HepG2 (cell line): ENCODE data around the gene CHMP6. TPM values are rescaled to one million over a fixed set of nuclear protein-coding genes. Genes with fewer than 3 reads are reported as not detected.

Experiments used
- ATAC-seq: fragments of 200-7000 bp; cut with Tn5 transposase; 3 replicates; pipeline ENCODE4 v1.9.1; 2020; ENCODE audit warnings: mild to moderate bottlenecking, moderate library complexity
- BruUV-seq: library from RNA; stranded (reverse); fragments of 400-500 nt; replicated peaks from 2 replicates; lab custom pipeline; 2021; lab: Mats Ljungman, UMichigan
- CTCF ChIA-PET: fragments of 300-600 bp; formaldehyde crosslinking; extraction: SDS; loops from one replicate; lab custom pipeline; 2021; ENCODE audit warnings: low total read pairs, inconsistent platforms, low intra/inter-chr PET ratio; lab: Yijun Ruan, JAX
- POLR2A ChIA-PET: fragments of 350-600 bp; sonication (Branson Sonifier 250); formaldehyde crosslinking; loops from one replicate; lab custom pipeline; 2020; ENCODE audit warnings: antibody characterized with exemption, inconsistent platforms; lab: Yijun Ruan, JAX
- DNase-seq: peaks from one replicate; pipeline ENCODE4 v3.0.0-alpha.2; 2015; ENCODE audit warnings: low spot score
- FAIRE-seq: peaks from 3 replicates; lab custom pipeline; 2011; peaks lifted over from hg19 to GRCh38; lab: Jason Lieb, UNC
- H2AFZ ChIP-seq: one replicate; pipeline ENCODE4 v1.6.1; 2011; ENCODE audit warnings: low read length, inconsistent platforms
- H3K27ac ChIP-seq: fragments of 300-600 bp; 3 replicates; pipeline ENCODE4 v1.8.0; 2011; ENCODE audit warnings: mixed run types, mild to moderate bottlenecking, mixed read lengths, low read length, inconsistent platforms; ENCODE audit not compliant: insufficient read depth; ENCODE audit errors: extremely low read length
- H3K27me3 ChIP-seq, 2 experiments: fragments of 200-600 bp in 1 of 2; 2 replicates in 1 of 2; 3 replicates in 1 of 2; pipeline versions ENCODE4 v1.6.0 to v1.8.0; 2011; ENCODE audit warnings: low read length in 2 of 2, mild to moderate bottlenecking in 2 of 2, moderate library complexity in 2 of 2, inconsistent platforms in 1 of 2; ENCODE audit not compliant: insufficient read depth in 2 of 2, control insufficient read depth in 1 of 2
- H3K36me3 ChIP-seq, 2 experiments: fragments of 200-600 bp in 1 of 2; replicated peaks in 1 of 2; 2 replicates in 1 of 2; 3 replicates in 1 of 2; pipeline versions ENCODE4 v1.5.1 to v1.8.0; 2011; ENCODE audit warnings: low read length in 2 of 2, inconsistent platforms in 1 of 2; ENCODE audit not compliant: insufficient read depth in 2 of 2, control insufficient read depth in 1 of 2
- H3K4me1 ChIP-seq: 2 replicates; pipeline ENCODE4 v1.5.1; 2012; ENCODE audit warnings: low read length, inconsistent platforms; ENCODE audit not compliant: insufficient read depth
- H3K4me2 ChIP-seq: 2 replicates; pipeline ENCODE4 v1.6.0; 2011; ENCODE audit warnings: low read depth, low read length, inconsistent platforms
- H3K4me3 ChIP-seq, 3 experiments: fragments of 200-600 bp in 1 of 3; sonication (generic), shearing (Covaris generic) in 1 of 3; replicated peaks in 1 of 3; 2 replicates each; pipeline ENCODE4 v1.5.1; 2011 to 2016; ENCODE audit warnings: low read length in 3 of 3, inconsistent platforms in 2 of 3, low read depth in 2 of 3, mild to moderate bottlenecking in 2 of 3, control low read depth in 1 of 3, mixed read lengths in 1 of 3; ENCODE audit not compliant: insufficient read depth in 1 of 3
- H3K79me2 ChIP-seq: one replicate; pipeline ENCODE4 v1.6.1; 2011; ENCODE audit warnings: low read length, inconsistent platforms; ENCODE audit not compliant: insufficient read depth
- H3K9ac ChIP-seq: 2 replicates; pipeline ENCODE4 v1.6.0; 2011; ENCODE audit warnings: mild to moderate bottlenecking, low read depth, low read length, inconsistent platforms; ENCODE audit not compliant: insufficient read depth
- H3K9me3 ChIP-seq: 2 replicates; pipeline ENCODE4 v1.5.1; 2012; ENCODE audit warnings: mild to moderate bottlenecking, low read length
- H4K20me1 ChIP-seq: 2 replicates; pipeline ENCODE4 v1.6.0; 2011; ENCODE audit warnings: inconsistent platforms, mild to moderate bottlenecking, low read length, moderate library complexity; ENCODE audit not compliant: insufficient read depth
- ARHGAP35 ChIP-seq: sonication (generic); formaldehyde crosslinking; IDR thresholded peaks from 2 replicates; pipeline ENCODE4 v1.9.0; 2022; ENCODE audit warnings: mild to moderate bottlenecking, inconsistent platforms, moderate library complexity, missing genetic modification reagents, borderline replicate concordance
- ARNTL ChIP-seq: sonication (generic); formaldehyde crosslinking; IDR thresholded peaks from 2 replicates; pipeline ENCODE4 v1.4.0; 2020; ENCODE audit warnings: mild to moderate bottlenecking, missing genetic modification reagents
- BCL6 ChIP-seq: IDR thresholded peaks from 2 replicates; pipeline ENCODE4 v1.6.1; 2016; ENCODE audit warnings: missing genetic modification reagents, missing compliant biosample characterization
- HDAC2 ChIP-seq: sonication (generic); formaldehyde crosslinking; IDR thresholded peaks from 2 replicates; pipeline ENCODE4 v1.4.0; 2020; ENCODE audit warnings: missing genetic modification reagents
- HOMEZ ChIP-seq: IDR thresholded peaks from 2 replicates; pipeline ENCODE4 v1.6.1; 2016; ENCODE audit warnings: low read depth
- IRX3 ChIP-seq: sonication (generic); formaldehyde crosslinking; IDR thresholded peaks from 2 replicates; pipeline ENCODE4 v1.8.1; 2023; ENCODE audit warnings: mild to moderate bottlenecking, low read depth, missing genetic modification reagents, borderline replicate concordance
- KDM6A ChIP-seq: IDR thresholded peaks from 2 replicates; pipeline ENCODE4 v1.6.1; 2016; ENCODE audit warnings: low read depth
- NRL ChIP-seq: sonication (generic); formaldehyde crosslinking; IDR thresholded peaks from 2 replicates; pipeline ENCODE4 v1.5.0; 2020; ENCODE audit warnings: missing genetic modification reagents, mild to moderate bottlenecking, moderate library complexity, borderline replicate concordance
- SP5 ChIP-seq: IDR thresholded peaks from 2 replicates; pipeline ENCODE4 v1.6.1; 2016; ENCODE audit warnings: low read depth, borderline replicate concordance
- TAF1 ChIP-seq: sonication (generic); formaldehyde crosslinking; IDR thresholded peaks from 2 replicates; pipeline ENCODE4 v1.4.0; 2020; ENCODE audit warnings: missing genetic modification reagents
- ZBTB39 ChIP-seq: sonication (generic); formaldehyde crosslinking; IDR thresholded peaks from 2 replicates; pipeline ENCODE4 v1.5.0; 2020; ENCODE audit warnings: missing genetic modification reagents
- ZNF335 ChIP-seq: sonication (generic); formaldehyde crosslinking; IDR thresholded peaks from 2 replicates; pipeline ENCODE4 v1.4.0; 2020; ENCODE audit warnings: missing genetic modification reagents
- ZNF430 ChIP-seq: sonication (generic); formaldehyde crosslinking; IDR thresholded peaks from 2 replicates; pipeline ENCODE4 v1.9.0; 2021; ENCODE audit warnings: mild to moderate bottlenecking, missing genetic modification reagents
- ZNF547 ChIP-seq: sonication (generic); formaldehyde crosslinking; IDR thresholded peaks from 2 replicates; pipeline ENCODE4 v1.5.1; 2020; ENCODE audit warnings: mild to moderate bottlenecking, missing genetic modification reagents
- ZNF615 ChIP-seq: sonication (generic); formaldehyde crosslinking; IDR thresholded peaks from 2 replicates; pipeline ENCODE4 v1.5.0; 2020; ENCODE audit warnings: mild to moderate bottlenecking, missing genetic modification reagents, borderline replicate concordance
- ZNF652 ChIP-seq: IDR thresholded peaks from 2 replicates; pipeline ENCODE4 v1.6.1; 2016; ENCODE audit warnings: low read depth, borderline replicate concordance
- ZNF746 ChIP-seq: sonication (generic); formaldehyde crosslinking; IDR thresholded peaks from 2 replicates; pipeline ENCODE4 v1.8.0; 2022; ENCODE audit warnings: mild to moderate bottlenecking, missing genetic modification reagents
- ZNF790 ChIP-seq: sonication (generic); formaldehyde crosslinking; IDR thresholded peaks from 2 replicates; pipeline ENCODE4 v1.8.0; 2022; ENCODE audit warnings: missing genetic modification reagents, mild to moderate bottlenecking, borderline replicate concordance
- WGBS: methylation state at CpG from one replicate; pipeline ENCODE4 v1.1.6; 2017; ENCODE audit warnings: low lambda C conversion rate; 5-methylcytosine and 5-hydroxymethylcytosine counted together
- in situ Hi-C: cut with HindIII; loops from 2 replicates; pipeline ENCODE4 v1.10.0; 2017; ENCODE audit warnings: low pct_unique_long_range_greater_than_20kb; ENCODE audit not compliant: extremely low pct_ligation_motif_present
- intact Hi-C: fragments of 100-400 bp; cut with micrococcal nuclease; formaldehyde crosslinking; loops from one replicate; pipeline ENCODE4 v1.10.0; 2022; ENCODE audit not compliant: unreplicated experiment
- polyA plus RNA-seq, 8 experiments: library from polyadenylated mRNA; depleted of rRNA in 3 of 8; stranded (reverse) in 7 of 8; unstranded in 1 of 8; fragments of >200 nt; fragmentation: Illumina TruSeq in 4 of 8; extraction: Trizol in 4 of 8; gene quantifications; 2 replicates each; pipeline versions ENCODE4 v1.2.1 to v1.2.3, GENCODE V29; 2011 to 2016; ENCODE audit warnings: low read depth in 4 of 8, missing spikeins in 1 of 8, mixed read lengths in 1 of 8; ENCODE audit not compliant: insufficient read depth in 1 of 8
- total RNA-seq, 5 experiments: library from RNA; depleted of rRNA; stranded (reverse); fragments of >200 nt; fragmentation: Illumina TruSeq; extraction: Trizol; gene quantifications; 2 replicates each; pipeline ENCODE4 v1.2.3, GENCODE V29; 2016; ENCODE audit warnings: low read depth in 1 of 5

The CHMP6 gene
- total and polyA plus RNA-seq, 2 of the 13 experiments (the other 11 are each of a cell fraction or from before 2014, with no cell fraction given), result 11.1 to 24.2 TPM

GRCh38 chr17:80943346-80944145 is 48.1 kb upstream of the CHMP6 start:
- FAIRE-seq, result no peak
- in situ Hi-C loops, result no loop called here
- POLR2A ChIA-PET, result no interaction called here

More at GRCh38 chr17:80943346-80944145, 48.1 kb upstream of the CHMP6 start:
- H4K20me1 ChIP-seq, result no peaks in the 10 kb centered on the region
- no peak overlapping the region for H3K4me2 ChIP-seq
- no peak overlapping the region for H3K27ac ChIP-seq
- intact Hi-C loops, result no loop called here
- TF ChIP-seq ZNF430 (CRISPR knock-in tag), result no peak
- TF ChIP-seq ZNF746, result no peak
- TF ChIP-seq IRX3, result no peak
- no peak for TF ChIP-seq TAF1 (CRISPR knock-in tag)
- TF ChIP-seq NRL, result no peak
- no peak for TF ChIP-seq KDM6A (CRISPR knock-in tag)
- no peak for TF ChIP-seq HDAC2 (CRISPR knock-in tag)
- TF ChIP-seq ARHGAP35 (CRISPR knock-in tag), result no peak
- TF ChIP-seq ZNF547 (CRISPR knock-in tag), result no peak
- TF ChIP-seq ZNF652 (CRISPR knock-in tag), result no peak
- TF ChIP-seq SP5 (CRISPR knock-in tag), result no peak
- no peak for TF ChIP-seq ZBTB39 (CRISPR knock-in tag)
- no peak for TF ChIP-seq BCL6 (CRISPR knock-in tag)
- TF ChIP-seq HOMEZ (CRISPR knock-in tag), result no peak
- TF ChIP-seq ARNTL (CRISPR knock-in tag), result no peak
- TF ChIP-seq ZNF335 (CRISPR knock-in tag), result no peak
- no peak for TF ChIP-seq ZNF790 (CRISPR knock-in tag)
- TF ChIP-seq ZNF615, result no peak
- no peak for ATAC-seq
- DNase-seq, result no peak
- BruUV-seq, result no TSS peak
- no peaks in the 10 kb centered on the region for H3K9me3 ChIP-seq
- H3K36me3 ChIP-seq, result peaks cover 22 to 44% of the 10 kb centered on the region in 2 experiments; a peak in 4 of 5 replicates
- H3K79me2 ChIP-seq, result no peaks in the 10 kb centered on the region
- WGBS, result 93% methylated on average over 16 of the region's 17 CpGs
- CTCF ChIA-PET, result no interaction called here
- H3K4me3 ChIP-seq, result no peak overlapping the region
- H3K9ac ChIP-seq, result no peak overlapping the region
- no peaks in the 10 kb centered on the region for H3K27me3 ChIP-seq
- H3K4me1 ChIP-seq, result no peaks in the 10 kb centered on the region; the same call in 1 of the 2 replicates
- H2AFZ ChIP-seq, result no peak overlapping the region
